SK-N-SH (cell line): ENCODE data around the gene SYT6. TPM values are rescaled to one million over a fixed set of nuclear protein-coding genes. Genes with fewer than 3 reads are reported as not detected.

Source experiments
- CTCF ChIA-PET: fragments of 300-600, 350-600 bp; formaldehyde crosslinking; extraction: SDS; loops from one replicate; lab custom pipeline; 2021; lab: Yijun Ruan, JAX
- POLR2A ChIA-PET: fragments of 350-600 bp; sonication (Branson Sonifier 250); formaldehyde crosslinking; extraction: SDS; loops from one replicate; lab custom pipeline; 2020; ENCODE audit warnings: antibody characterized with exemption, inconsistent platforms; lab: Yijun Ruan, JAX
- DNase-seq: peaks from one replicate; pipeline ENCODE4 v3.0.0; 2012
- H2AFZ ChIP-seq: fragments of 200-600 bp; sonication (generic); 2 replicates; pipeline ENCODE4 v1.8.1; 2016; ENCODE audit warnings: antibody characterized with exemption, mild to moderate bottlenecking, low read depth
- H3F3A ChIP-seq: fragments of 200-600 bp; sonication (generic); replicated peaks from 2 replicates; pipeline ENCODE3; 2016; ENCODE audit warnings: antibody characterized with exemption, mild to moderate bottlenecking; ENCODE audit not compliant: insufficient read depth
- H3K27ac ChIP-seq, 2 experiments: fragments of 200-500 bp in 1 of 2; fragments of 200-600 bp in 1 of 2; sonication (Bioruptor generic) in 1 of 2; sonication (generic), shearing (Covaris generic) in 1 of 2; 2 replicates each; pipeline versions ENCODE4 v1.5.1 to v1.6.1; 2014 to 2016; ENCODE audit warnings: low read depth in 2 of 2, inconsistent platforms in 1 of 2, low read length in 1 of 2, mild to moderate bottlenecking in 1 of 2, mixed read lengths in 1 of 2
- H3K27me3 ChIP-seq: fragments of 200-600 bp; sonication (generic), shearing (Covaris generic); 2 replicates; pipeline ENCODE4 v1.6.1; 2016; ENCODE audit warnings: mixed run types; ENCODE audit not compliant: insufficient read depth
- H3K36me3 ChIP-seq, 2 experiments: fragments of 200-500 bp in 1 of 2; fragments of 200-600 bp in 1 of 2; sonication (Bioruptor generic) in 1 of 2; sonication (generic) in 1 of 2; replicated peaks in 1 of 2; 2 replicates each; pipeline versions ENCODE3 to v1.5.1; 2014 to 2016; ENCODE audit warnings: low read length in 1 of 2, mild to moderate bottlenecking in 1 of 2; ENCODE audit not compliant: insufficient read depth in 2 of 2, control insufficient read depth in 1 of 2
- H3K4me1 ChIP-seq, 2 experiments: fragments of 200-500 bp in 1 of 2; fragments of 200-600 bp in 1 of 2; sonication (Bioruptor generic) in 1 of 2; sonication (generic), shearing (Covaris generic) in 1 of 2; 2 replicates each; pipeline versions ENCODE4 v1.5.1 to v1.6.1; 2014 to 2016; ENCODE audit warnings: low read depth in 1 of 2, low read length in 1 of 2, mixed run types in 1 of 2; ENCODE audit not compliant: insufficient read depth in 2 of 2, control insufficient read depth in 1 of 2
- H3K4me2 ChIP-seq: fragments of 200-600 bp; sonication (generic), shearing (Covaris generic); 2 replicates; pipeline ENCODE4 v1.6.1; 2017; ENCODE audit warnings: mixed run types
- H3K4me3 ChIP-seq, 2 experiments: fragments of 200-500 bp in 1 of 2; fragments of 200-600 bp in 1 of 2; sonication (Bioruptor generic) in 1 of 2; sonication (generic), shearing (Covaris generic) in 1 of 2; 2 replicates each; pipeline versions ENCODE4 v1.5.1 to v1.8.1; 2014 to 2016; ENCODE audit warnings: low read depth in 2 of 2, inconsistent platforms in 1 of 2, low read length in 1 of 2, mild to moderate bottlenecking in 1 of 2, mixed read lengths in 1 of 2, moderate library complexity in 1 of 2
- H3K79me2 ChIP-seq: fragments of 200-600 bp; sonication (generic); 2 replicates; pipeline ENCODE4 v1.8.1; 2017; ENCODE audit warnings: mild to moderate bottlenecking; ENCODE audit not compliant: insufficient read depth
- H3K9ac ChIP-seq: fragments of 200-600 bp; sonication (generic); 2 replicates; pipeline ENCODE4 v1.6.1; 2017; ENCODE audit warnings: mixed run types
- H3K9me2 ChIP-seq: fragments of 200-600 bp; sonication (generic); 2 replicates; pipeline ENCODE4 v1.6.1; 2017; ENCODE audit warnings: mixed run types
- H3K9me3 ChIP-seq: fragments of 200-600 bp; sonication (generic); 2 replicates; pipeline ENCODE4 v1.6.1; 2017; ENCODE audit warnings: mixed run types, mild to moderate bottlenecking, moderate library complexity
- H4K20me1 ChIP-seq: fragments of 200-600 bp; sonication (generic); 2 replicates; pipeline ENCODE4 v1.6.1; 2017; ENCODE audit warnings: mild to moderate bottlenecking, mixed run types; ENCODE audit not compliant: insufficient read depth
- EP300 ChIP-seq, 2 experiments: IDR thresholded peaks; 2 replicates each; pipeline versions ENCODE4 v1.4.0 to v1.6.1; 2012; ENCODE audit warnings: borderline replicate concordance in 1 of 2, low read depth in 1 of 2, low read length in 1 of 2
- EZH2phosphoT487 ChIP-seq: fragments of 200-600 bp; sonication (generic); IDR thresholded peaks from 2 replicates; pipeline ENCODE4 v1.6.1; 2017; ENCODE audit warnings: low read depth, mixed run types, mild to moderate bottlenecking, antibody characterized with exemption, moderate library complexity, borderline replicate concordance
- GATA2 ChIP-seq: sonication (generic); formaldehyde crosslinking; IDR thresholded peaks from 2 replicates; pipeline ENCODE4 v1.5.0; 2020; ENCODE audit warnings: mild to moderate bottlenecking, missing genetic modification reagents
- MXI1 ChIP-seq: IDR thresholded peaks from 2 replicates; pipeline ENCODE4 v1.6.1; 2012; ENCODE audit warnings: mild to moderate bottlenecking, low read depth, low read length, improper control_type of control experiment
- NFIC ChIP-seq: IDR thresholded peaks from 2 replicates; pipeline ENCODE4 v1.4.0; 2012; ENCODE audit warnings: borderline replicate concordance
- SMC3 ChIP-seq: IDR thresholded peaks from 2 replicates; pipeline ENCODE4 v1.6.1; 2012; ENCODE audit warnings: low read depth, low read length, improper control_type of control experiment
- TCF12 ChIP-seq: IDR thresholded peaks from 2 replicates; pipeline ENCODE4 v1.4.0; 2012
- TEAD4 ChIP-seq: IDR thresholded peaks from 2 replicates; pipeline ENCODE4 v1.4.0; 2012; ENCODE audit warnings: mild to moderate bottlenecking, borderline replicate concordance; ENCODE audit not compliant: insufficient read depth
- YY1 ChIP-seq: IDR thresholded peaks from 2 replicates; pipeline ENCODE4 v1.4.0; 2012; ENCODE audit warnings: low read depth, mild to moderate bottlenecking
- WGBS: methylation state at CpG from one replicate; pipeline ENCODE4 v1.1.6; 2017; ENCODE audit warnings: low lambda C conversion rate; 5-methylcytosine and 5-hydroxymethylcytosine counted together
- polyA plus RNA-seq, 3 experiments: library from polyadenylated mRNA; depleted of rRNA; stranded (reverse); fragments of >200 nt; gene quantifications; 2 replicates each; pipeline ENCODE4 v1.2.3, GENCODE V29; 2012
- TF ChIP-seq, protein P1 (sequence below): IDR thresholded peaks from 2 replicates; pipeline ENCODE4 v1.6.1; 2012; ENCODE audit warnings: mild to moderate bottlenecking, low read depth, low read length, moderate library complexity
- TF ChIP-seq, protein P2 (sequence below): fragments of 200-600 bp; sonication (generic); IDR thresholded peaks from 2 replicates; pipeline ENCODE4 v1.6.1; 2017; ENCODE audit warnings: antibody characterized with exemption, mild to moderate bottlenecking, moderate library complexity
- TF ChIP-seq, protein P3 (sequence below): IDR thresholded peaks from 2 replicates; pipeline ENCODE4 v1.4.0; 2012; ENCODE audit warnings: low read depth, borderline replicate concordance
- TF ChIP-seq, protein P4 (sequence below): IDR thresholded peaks from 2 replicates; pipeline ENCODE4 v1.4.0; 2012; ENCODE audit warnings: low read depth, borderline replicate concordance

The SYT6 gene, protein sequence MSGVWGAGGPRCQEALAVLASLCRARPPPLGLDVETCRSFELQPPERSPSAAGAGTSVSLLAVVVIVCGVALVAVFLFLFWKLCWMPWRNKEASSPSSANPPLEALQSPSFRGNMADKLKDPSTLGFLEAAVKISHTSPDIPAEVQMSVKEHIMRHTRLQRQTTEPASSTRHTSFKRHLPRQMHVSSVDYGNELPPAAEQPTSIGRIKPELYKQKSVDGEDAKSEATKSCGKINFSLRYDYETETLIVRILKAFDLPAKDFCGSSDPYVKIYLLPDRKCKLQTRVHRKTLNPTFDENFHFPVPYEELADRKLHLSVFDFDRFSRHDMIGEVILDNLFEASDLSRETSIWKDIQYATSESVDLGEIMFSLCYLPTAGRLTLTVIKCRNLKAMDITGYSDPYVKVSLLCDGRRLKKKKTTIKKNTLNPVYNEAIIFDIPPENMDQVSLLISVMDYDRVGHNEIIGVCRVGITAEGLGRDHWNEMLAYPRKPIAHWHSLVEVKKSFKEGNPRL
- polyA plus RNA-seq (2012; rRNA removed) = not detected in 2 replicates
- polyA plus RNA-seq (2012; cell fraction: cytosol; rRNA removed) = under 0.01 TPM in 1 of 2 replicates, not detected in the other
- polyA plus RNA-seq (2012; cell fraction: nucleus; rRNA removed) = not detected in 2 replicates

DNA sequence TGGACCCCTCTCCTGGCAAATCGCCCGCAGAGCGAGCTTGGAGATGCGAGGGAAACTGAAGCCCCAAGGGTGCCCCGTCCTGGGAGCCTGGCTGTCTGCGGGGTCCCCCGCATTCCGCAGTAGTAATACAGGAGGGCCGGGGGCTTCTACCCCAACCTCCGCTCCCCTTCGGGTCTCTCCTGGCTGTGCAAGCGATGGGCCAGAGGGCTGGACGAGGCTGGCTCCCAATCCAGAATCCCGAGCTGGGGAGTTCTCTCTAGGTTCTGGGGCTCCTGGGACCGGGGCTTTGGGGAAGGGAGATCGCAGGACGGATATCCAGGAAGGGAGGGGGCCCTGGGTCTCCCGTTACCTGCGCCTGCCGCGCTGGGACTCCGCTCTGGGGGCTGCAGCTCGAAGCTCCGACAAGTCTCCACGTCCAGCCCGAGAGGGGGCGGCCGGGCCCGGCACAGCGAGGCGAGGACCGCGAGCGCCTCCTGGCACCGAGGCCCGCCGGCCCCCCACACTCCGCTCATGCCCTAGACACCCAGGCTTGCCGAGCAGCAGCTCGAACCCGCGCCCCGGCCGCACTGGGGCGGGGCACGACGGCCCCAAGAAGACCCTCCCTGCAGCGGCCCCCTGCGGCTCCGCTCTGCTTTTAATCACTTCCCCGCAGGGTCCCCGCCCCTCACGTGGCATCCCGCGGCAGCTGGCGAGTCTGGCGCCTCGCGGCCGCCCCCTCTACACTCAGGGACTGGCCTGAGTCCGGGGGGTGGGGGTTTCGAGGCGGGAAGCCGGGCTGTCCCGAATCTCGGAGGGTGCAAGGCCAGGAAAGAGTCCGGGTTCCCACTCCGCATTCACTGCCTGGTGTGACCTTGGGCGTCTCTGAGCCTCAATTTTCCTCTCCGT, at the start of gene SYT6:
SYT6 (minus strand) TSS at position 609 of the 885 bp plus-strand sequence; CDS start at position 512, 97 bp downstream.
- ChIA-PET CTCF (interaction anchor here (0.9 to 3.1 kb wide), 10 partner anchors 8 to 275 kb away, joined by 3 to 14 read pairs (median 4); partner anchors contain the start of gene OLFML3), POLR2A (no interaction called here)
- peaks cover 83% of the 10 kb centered on the region for H3K27me3 ChIP-seq
- H3F3A ChIP-seq = peaks cover 9% of the 10 kb centered on the region
- H4K20me1 ChIP-seq = peaks cover 7% of the 10 kb centered on the region; the same call in 1 of the 2 replicates
- TF ChIP-seq, protein P1, sequence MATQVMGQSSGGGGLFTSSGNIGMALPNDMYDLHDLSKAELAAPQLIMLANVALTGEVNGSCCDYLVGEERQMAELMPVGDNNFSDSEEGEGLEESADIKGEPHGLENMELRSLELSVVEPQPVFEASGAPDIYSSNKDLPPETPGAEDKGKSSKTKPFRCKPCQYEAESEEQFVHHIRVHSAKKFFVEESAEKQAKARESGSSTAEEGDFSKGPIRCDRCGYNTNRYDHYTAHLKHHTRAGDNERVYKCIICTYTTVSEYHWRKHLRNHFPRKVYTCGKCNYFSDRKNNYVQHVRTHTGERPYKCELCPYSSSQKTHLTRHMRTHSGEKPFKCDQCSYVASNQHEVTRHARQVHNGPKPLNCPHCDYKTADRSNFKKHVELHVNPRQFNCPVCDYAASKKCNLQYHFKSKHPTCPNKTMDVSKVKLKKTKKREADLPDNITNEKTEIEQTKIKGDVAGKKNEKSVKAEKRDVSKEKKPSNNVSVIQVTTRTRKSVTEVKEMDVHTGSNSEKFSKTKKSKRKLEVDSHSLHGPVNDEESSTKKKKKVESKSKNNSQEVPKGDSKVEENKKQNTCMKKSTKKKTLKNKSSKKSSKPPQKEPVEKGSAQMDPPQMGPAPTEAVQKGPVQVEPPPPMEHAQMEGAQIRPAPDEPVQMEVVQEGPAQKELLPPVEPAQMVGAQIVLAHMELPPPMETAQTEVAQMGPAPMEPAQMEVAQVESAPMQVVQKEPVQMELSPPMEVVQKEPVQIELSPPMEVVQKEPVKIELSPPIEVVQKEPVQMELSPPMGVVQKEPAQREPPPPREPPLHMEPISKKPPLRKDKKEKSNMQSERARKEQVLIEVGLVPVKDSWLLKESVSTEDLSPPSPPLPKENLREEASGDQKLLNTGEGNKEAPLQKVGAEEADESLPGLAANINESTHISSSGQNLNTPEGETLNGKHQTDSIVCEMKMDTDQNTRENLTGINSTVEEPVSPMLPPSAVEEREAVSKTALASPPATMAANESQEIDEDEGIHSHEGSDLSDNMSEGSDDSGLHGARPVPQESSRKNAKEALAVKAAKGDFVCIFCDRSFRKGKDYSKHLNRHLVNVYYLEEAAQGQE = no peak
- TF ChIP-seq EP300 (IDR thresholded peaks at IDR 0.05; ENCODE audit: borderline replicate concordance in 1 of 2, low read depth in 1 of 2, low read length in 1 of 2) (no peak), TCF12 (no peak)
- TF ChIP-seq, protein P2, sequence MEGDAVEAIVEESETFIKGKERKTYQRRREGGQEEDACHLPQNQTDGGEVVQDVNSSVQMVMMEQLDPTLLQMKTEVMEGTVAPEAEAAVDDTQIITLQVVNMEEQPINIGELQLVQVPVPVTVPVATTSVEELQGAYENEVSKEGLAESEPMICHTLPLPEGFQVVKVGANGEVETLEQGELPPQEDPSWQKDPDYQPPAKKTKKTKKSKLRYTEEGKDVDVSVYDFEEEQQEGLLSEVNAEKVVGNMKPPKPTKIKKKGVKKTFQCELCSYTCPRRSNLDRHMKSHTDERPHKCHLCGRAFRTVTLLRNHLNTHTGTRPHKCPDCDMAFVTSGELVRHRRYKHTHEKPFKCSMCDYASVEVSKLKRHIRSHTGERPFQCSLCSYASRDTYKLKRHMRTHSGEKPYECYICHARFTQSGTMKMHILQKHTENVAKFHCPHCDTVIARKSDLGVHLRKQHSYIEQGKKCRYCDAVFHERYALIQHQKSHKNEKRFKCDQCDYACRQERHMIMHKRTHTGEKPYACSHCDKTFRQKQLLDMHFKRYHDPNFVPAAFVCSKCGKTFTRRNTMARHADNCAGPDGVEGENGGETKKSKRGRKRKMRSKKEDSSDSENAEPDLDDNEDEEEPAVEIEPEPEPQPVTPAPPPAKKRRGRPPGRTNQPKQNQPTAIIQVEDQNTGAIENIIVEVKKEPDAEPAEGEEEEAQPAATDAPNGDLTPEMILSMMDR = 0 out of 2 replicates have a peak, but pooled peaks have one; percentile 6
- no peaks in the 10 kb centered on the region for H3K9me2 ChIP-seq
- H3K4me2 ChIP-seq = peak within 1 kb of the TSS; percentile 81
- H3K4me3 ChIP-seq = peak within 1 kb of the TSS; percentile 25 to 39; a peak in 3 of 4 replicates
- no peaks in the 10 kb centered on the region for H3K79me2 ChIP-seq
- no peaks in the 10 kb centered on the region for H3K9me3 ChIP-seq
- H2AFZ ChIP-seq = peak within 1 kb of the TSS; percentile 46; the same call in 1 of the 2 replicates
- peaks cover 6 to 9% of the 10 kb centered on the region in 2 experiments; a peak in 2 of 4 replicates for H3K4me1 ChIP-seq
- H3K27ac ChIP-seq = no peak within 1 kb of the TSS
- no peaks in the 10 kb centered on the region for H3K36me3 ChIP-seq
- no peak within 1 kb of the TSS for H3K9ac ChIP-seq
- WGBS = 9% methylated on average over 6 of the region's 70 CpGs
- DNase-seq = peak; percentile 60

DNA sequence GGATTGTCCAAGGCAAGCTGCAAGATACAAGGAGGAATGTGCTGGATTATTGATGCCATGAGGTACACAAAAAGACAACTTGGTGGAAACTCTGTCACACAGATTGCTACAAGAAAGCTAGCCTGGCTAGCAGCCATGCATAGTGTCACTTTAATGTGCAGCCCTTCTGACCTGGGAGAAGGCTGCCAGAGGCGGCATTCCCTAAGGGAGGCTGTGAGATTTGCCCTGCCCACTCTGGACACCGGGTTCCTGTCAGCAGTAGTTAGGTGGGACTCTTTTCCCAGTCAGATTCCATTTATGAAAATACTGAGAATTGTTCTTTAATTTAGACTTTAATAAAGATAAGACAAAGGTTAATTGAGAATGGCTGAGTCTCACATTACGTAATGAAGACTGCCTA, 47.8 kb upstream of the SYT6 start:
- Histone ChIP-seq H3K36me3 (no peaks in the 10 kb centered on the region), H3F3A (no peaks in the 10 kb centered on the region), H3K27ac (no peak overlapping the region), H3K9ac (no peak overlapping the region), H3K4me3 (no peak overlapping the region), H3K79me2 (no peaks in the 10 kb centered on the region), H3K27me3 (no peaks in the 10 kb centered on the region), H3K9me3 (no peaks in the 10 kb centered on the region), H4K20me1 (no peaks in the 10 kb centered on the region), H2AFZ (no peak overlapping the region), H3K4me2 (no peak overlapping the region), H3K4me1 (peaks cover 0 to 4% of the 10 kb centered on the region in 2 experiments; a peak in 1 of 4 replicates), H3K9me2 (no peaks in the 10 kb centered on the region)
- DNase-seq = no peak
- ChIA-PET CTCF (interaction anchor here (1.1 kb wide), 1 partner anchor 81 kb away, joined by 3 read pairs; no protein-coding TSS in a partner anchor), POLR2A (no interaction called here)
- 27% methylated on average over 2 of the region's 3 CpGs for WGBS
- no peak for TF ChIP-seq EP300 (IDR thresholded peaks at IDR 0.05; ENCODE audit: borderline replicate concordance in 1 of 2, low read depth in 1 of 2, low read length in 1 of 2)
- TF ChIP-seq SMC3 = no peak
- TF ChIP-seq YY1 = no peak
- TF ChIP-seq EZH2phosphoT487 = no peak
- no peak for TF ChIP-seq NFIC
- TF ChIP-seq, protein P3, sequence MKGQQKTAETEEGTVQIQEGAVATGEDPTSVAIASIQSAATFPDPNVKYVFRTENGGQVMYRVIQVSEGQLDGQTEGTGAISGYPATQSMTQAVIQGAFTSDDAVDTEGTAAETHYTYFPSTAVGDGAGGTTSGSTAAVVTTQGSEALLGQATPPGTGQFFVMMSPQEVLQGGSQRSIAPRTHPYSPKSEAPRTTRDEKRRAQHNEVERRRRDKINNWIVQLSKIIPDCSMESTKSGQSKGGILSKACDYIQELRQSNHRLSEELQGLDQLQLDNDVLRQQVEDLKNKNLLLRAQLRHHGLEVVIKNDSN = no peak
- no peak for TF ChIP-seq TEAD4
- no peak for TF ChIP-seq GATA2 (CRISPR knock-in tag)
- TF ChIP-seq MXI1 = no peak
- TF ChIP-seq, protein P4, sequence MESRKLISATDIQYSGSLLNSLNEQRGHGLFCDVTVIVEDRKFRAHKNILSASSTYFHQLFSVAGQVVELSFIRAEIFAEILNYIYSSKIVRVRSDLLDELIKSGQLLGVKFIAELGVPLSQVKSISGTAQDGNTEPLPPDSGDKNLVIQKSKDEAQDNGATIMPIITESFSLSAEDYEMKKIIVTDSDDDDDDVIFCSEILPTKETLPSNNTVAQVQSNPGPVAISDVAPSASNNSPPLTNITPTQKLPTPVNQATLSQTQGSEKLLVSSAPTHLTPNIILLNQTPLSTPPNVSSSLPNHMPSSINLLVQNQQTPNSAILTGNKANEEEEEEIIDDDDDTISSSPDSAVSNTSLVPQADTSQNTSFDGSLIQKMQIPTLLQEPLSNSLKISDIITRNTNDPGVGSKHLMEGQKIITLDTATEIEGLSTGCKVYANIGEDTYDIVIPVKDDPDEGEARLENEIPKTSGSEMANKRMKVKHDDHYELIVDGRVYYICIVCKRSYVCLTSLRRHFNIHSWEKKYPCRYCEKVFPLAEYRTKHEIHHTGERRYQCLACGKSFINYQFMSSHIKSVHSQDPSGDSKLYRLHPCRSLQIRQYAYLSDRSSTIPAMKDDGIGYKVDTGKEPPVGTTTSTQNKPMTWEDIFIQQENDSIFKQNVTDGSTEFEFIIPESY = no peak
